Measurements from ENCODE around the gene VANGL2.

Gene VANGL2

GRCh38 chr1:160413716-160414115 lies 13.4 kb downstream of the VANGL2 start:
- DNase-seq (ENCODE audit: low read depth in 1 of 2, low spot score in 1 of 2): no peak

GRCh38 chr1:160414881-160415280 lies 14.5 kb downstream of the VANGL2 start:
- in situ Hi-C loops (cut with HindIII; ENCODE audit: low pct_unique_long_range_greater_than_20kb, low sequenced_read_pairs): no loop called here

More at GRCh38 chr1:160413716-160414115, 13.4 kb downstream of the VANGL2 start:
- in situ Hi-C loops (cut with HindIII; ENCODE audit: low pct_unique_long_range_greater_than_20kb, low sequenced_read_pairs): no loop called here
- TF ChIP-seq JUND (IDR thresholded peaks at IDR 0.05; ENCODE audit: low read depth): no peak

DNA sequence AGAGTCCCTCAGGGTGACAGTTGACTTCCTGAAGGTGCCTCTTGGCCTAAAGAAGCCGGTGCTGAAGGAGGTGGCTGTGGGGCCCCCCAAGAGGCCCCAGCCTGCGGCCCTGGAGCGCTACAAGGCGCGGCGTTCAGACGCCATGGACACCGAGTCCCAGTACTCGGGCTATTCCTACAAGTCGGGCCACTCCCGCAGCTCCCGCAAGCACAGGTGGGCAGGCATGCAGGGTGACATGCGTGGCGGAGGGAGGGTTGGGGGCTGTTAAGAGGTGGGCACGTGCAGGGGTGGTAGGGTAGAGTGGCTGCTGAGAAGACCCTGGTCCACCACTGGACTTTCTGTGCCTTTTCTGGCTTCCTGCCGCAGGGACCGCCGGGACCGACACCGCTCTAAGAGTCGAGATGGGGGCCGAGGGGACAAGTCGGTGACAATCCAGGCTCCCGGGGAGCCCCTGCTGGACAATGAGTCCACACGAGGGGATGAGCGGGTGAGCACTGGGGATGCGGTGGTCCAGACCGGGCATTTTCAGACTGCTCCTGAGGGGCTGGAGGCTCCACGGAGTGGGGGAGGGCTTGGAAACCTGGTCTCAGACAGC lies 15.4 kb downstream of the VANGL2 start:
- no peak for DNase-seq (ENCODE audit: low read depth in 1 of 2, low spot score in 1 of 2)
- TF ChIP-seq JUND (IDR thresholded peaks at IDR 0.05; ENCODE audit: low read depth): no peak
- in situ Hi-C loops (cut with HindIII; ENCODE audit: low pct_unique_long_range_greater_than_20kb, low sequenced_read_pairs): no loop called here

More at GRCh38 chr1:160414881-160415280, 14.5 kb downstream of the VANGL2 start:
- TF ChIP-seq JUND (IDR thresholded peaks at IDR 0.05; ENCODE audit: low read depth): no peak
- DNase-seq (ENCODE audit: low read depth in 1 of 2, low spot score in 1 of 2): no peak

DNA sequence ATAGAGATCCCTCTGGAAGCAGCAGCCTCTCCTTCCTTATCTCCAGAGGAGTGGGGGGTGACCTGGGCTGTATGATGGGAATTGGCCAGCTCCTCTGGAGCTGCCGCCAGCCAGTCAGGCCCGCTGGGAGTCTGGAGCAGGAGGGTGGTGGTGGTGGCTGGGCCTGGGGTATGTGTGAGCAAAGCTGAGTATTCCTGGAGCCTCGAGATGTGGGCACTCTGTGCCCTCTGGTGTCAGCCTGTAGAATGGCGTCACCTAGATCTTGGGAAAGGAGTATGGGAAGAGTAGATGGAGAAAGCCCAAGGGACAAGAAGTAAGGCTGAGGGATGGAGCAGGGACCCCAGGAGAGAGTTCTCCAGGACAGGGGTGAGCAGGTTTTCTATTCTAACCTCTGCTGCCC lies 16.0 kb downstream of the VANGL2 start:
- peak; percentile 70 to 74 for DNase-seq (ENCODE audit: low read depth in 1 of 2, low spot score in 1 of 2)
- TF ChIP-seq JUND (IDR thresholded peaks at IDR 0.05; ENCODE audit: low read depth): no peak
- in situ Hi-C loops (cut with HindIII; ENCODE audit: low pct_unique_long_range_greater_than_20kb, low sequenced_read_pairs): no loop called here

GRCh38 chr1:160418483-160418882 lies 18.1 kb downstream of the VANGL2 start:
- TF ChIP-seq JUND (IDR thresholded peaks at IDR 0.05; ENCODE audit: low read depth): no peak
- no peak for DNase-seq (ENCODE audit: low read depth in 1 of 2, low spot score in 1 of 2)
- in situ Hi-C loops (cut with HindIII; ENCODE audit: low pct_unique_long_range_greater_than_20kb, low sequenced_read_pairs): no loop called here

GRCh38 chr1:160419150-160419837 lies 18.9 kb downstream of the VANGL2 start:
- no peak for TF ChIP-seq JUND (IDR thresholded peaks at IDR 0.05; ENCODE audit: low read depth)
- DNase-seq (ENCODE audit: low read depth in 1 of 2, low spot score in 1 of 2): no peak
- in situ Hi-C loops (cut with HindIII; ENCODE audit: low pct_unique_long_range_greater_than_20kb, low sequenced_read_pairs): no loop called here

GRCh38 chr1:160419838-160420169 lies 19.4 kb downstream of the VANGL2 start:
- DNase-seq (ENCODE audit: low read depth in 1 of 2, low spot score in 1 of 2): no peak
- in situ Hi-C loops (cut with HindIII; ENCODE audit: low pct_unique_long_range_greater_than_20kb, low sequenced_read_pairs): no loop called here
- no peak for TF ChIP-seq JUND (IDR thresholded peaks at IDR 0.05; ENCODE audit: low read depth)

- no peak for TF ChIP-seq JUND (IDR thresholded peaks at IDR 0.05; ENCODE audit: low read depth)
- in situ Hi-C loops (cut with HindIII; ENCODE audit: low pct_unique_long_range_greater_than_20kb, low sequenced_read_pairs): no loop called here
- DNase-seq (ENCODE audit: low read depth in 1 of 2, low spot score in 1 of 2): no peak
Observed at GRCh38 chr1:160420881-160421842, 20.8 kb downstream of the VANGL2 start.

DNA sequence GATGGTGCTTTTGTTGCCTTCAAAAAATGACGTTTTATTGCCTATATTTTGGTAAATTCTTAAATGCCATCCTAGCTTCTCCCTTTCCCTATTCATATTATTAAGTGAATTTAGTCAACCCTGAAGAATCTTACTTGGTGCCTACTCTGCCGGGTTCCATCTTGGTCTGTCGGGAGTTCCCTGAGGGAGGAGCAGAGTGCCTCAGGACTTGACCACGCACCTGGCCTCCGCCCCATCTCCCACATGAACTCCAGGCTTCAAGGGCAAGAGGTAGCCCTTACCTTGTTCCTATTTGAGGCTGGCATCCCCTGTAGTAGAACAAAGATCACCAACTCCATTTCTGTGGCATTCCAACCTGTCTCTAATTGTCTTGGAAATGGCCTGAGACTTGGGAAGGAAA lies 21.5 kb downstream of the VANGL2 start:
- no peak for DNase-seq (ENCODE audit: low read depth in 1 of 2, low spot score in 1 of 2)
- TF ChIP-seq JUND (IDR thresholded peaks at IDR 0.05; ENCODE audit: low read depth): no peak
- in situ Hi-C loops (cut with HindIII; ENCODE audit: low pct_unique_long_range_greater_than_20kb, low sequenced_read_pairs): no loop called here

DNA sequence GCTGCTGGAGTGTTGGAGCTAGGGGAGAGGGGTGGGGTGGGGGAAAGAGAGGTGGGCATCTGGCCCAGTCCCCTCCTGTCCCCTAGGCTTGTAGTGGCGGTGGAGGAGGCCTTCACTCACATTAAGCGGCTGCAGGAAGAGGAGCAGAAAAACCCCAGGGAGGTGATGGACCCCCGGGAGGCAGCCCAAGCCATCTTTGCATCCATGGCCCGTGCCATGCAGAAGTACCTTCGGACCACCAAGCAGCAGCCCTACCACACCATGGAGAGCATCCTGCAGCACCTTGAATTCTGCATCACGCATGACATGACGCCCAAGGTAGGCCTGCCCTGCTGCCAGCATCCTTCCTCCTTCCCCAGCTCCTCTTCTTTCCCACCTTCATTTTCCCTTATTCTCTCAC lies 23.6 kb downstream of the VANGL2 start:
- no peak for TF ChIP-seq JUND (IDR thresholded peaks at IDR 0.05; ENCODE audit: low read depth)
- in situ Hi-C loops (cut with HindIII; ENCODE audit: low pct_unique_long_range_greater_than_20kb, low sequenced_read_pairs): no loop called here
- no peak for DNase-seq (ENCODE audit: low read depth in 1 of 2, low spot score in 1 of 2)

- in situ Hi-C loops (cut with HindIII; ENCODE audit: low pct_unique_long_range_greater_than_20kb, low sequenced_read_pairs): no loop called here
- DNase-seq (ENCODE audit: low read depth in 1 of 2, low spot score in 1 of 2): no peak
- no peak for TF ChIP-seq JUND (IDR thresholded peaks at IDR 0.05; ENCODE audit: low read depth)
Observed at GRCh38 chr1:160425847-160426246, 25.5 kb downstream of the VANGL2 start.

GRCh38 chr1:160427625-160428024 lies 27.3 kb downstream of the VANGL2 start:
- in situ Hi-C loops (cut with HindIII; ENCODE audit: low pct_unique_long_range_greater_than_20kb, low sequenced_read_pairs): no loop called here
- DNase-seq (ENCODE audit: low read depth in 1 of 2, low spot score in 1 of 2): no peak
- no peak for TF ChIP-seq JUND (IDR thresholded peaks at IDR 0.05; ENCODE audit: low read depth)

DNA sequence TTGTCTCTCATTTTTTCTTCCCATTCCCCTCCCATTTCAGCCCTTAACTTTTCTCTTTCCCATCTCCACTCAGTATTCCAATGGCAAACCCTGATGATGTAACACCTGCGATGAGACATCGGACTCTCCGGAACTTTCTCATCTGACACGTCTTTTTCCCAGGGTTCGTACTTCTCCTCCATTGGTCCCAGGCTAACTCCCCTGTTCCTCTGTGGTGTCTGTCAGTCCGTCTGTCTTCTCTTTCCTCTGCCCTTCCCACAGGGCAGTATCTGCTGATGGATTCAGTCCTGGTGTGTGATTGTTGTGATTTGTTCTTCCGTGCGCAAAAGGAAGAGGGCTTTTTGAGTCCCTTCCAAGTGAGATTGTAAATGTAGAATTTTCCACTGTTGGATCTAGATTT lies 27.7 kb downstream of the VANGL2 start:
- no peak for DNase-seq (ENCODE audit: low read depth in 1 of 2, low spot score in 1 of 2)
- in situ Hi-C loops (cut with HindIII; ENCODE audit: low pct_unique_long_range_greater_than_20kb, low sequenced_read_pairs): no loop called here
- TF ChIP-seq JUND (IDR thresholded peaks at IDR 0.05; ENCODE audit: low read depth): no peak
